Kidney epithelial cell (primary cell): ENCODE measurements around the gene BANK1. TPM values are rescaled to one million over a fixed set of nuclear protein-coding genes. Genes with fewer than 3 reads are reported as not detected.

ENCODE experiments used
- DNase-seq: peaks from one replicate; pipeline ENCODE4 v3.0.0-alpha.2; 2010; ENCODE audit warnings: low read depth
- H3K27me3 ChIP-seq: 2 replicates; pipeline ENCODE4 v1.6.0; 2011; ENCODE audit warnings: low read length; ENCODE audit not compliant: control insufficient read depth, insufficient read depth
- H3K36me3 ChIP-seq: 2 replicates; pipeline ENCODE4 v1.5.1; 2011; ENCODE audit warnings: low read length; ENCODE audit not compliant: control insufficient read depth, insufficient read depth
- H3K4me3 ChIP-seq: 2 replicates; pipeline ENCODE4 v1.5.1; 2011; ENCODE audit warnings: low read depth, mild to moderate bottlenecking, control low read depth, low read length
- total RNA-seq: library from RNA; depleted of rRNA; stranded (reverse); fragments of >200 nt; gene quantifications from 2 replicates; pipeline ENCODE4 v1.2.3, GENCODE V29; 2015
- TF ChIP-seq, protein P1 (sequence below): IDR thresholded peaks from 2 replicates; pipeline ENCODE4 v1.5.1; 2011; ENCODE audit warnings: mild to moderate bottlenecking, moderate library complexity, low read length, control low read depth, inconsistent platforms; ENCODE audit not compliant: insufficient read depth, poor library complexity, severe bottlenecking

BANK1 gene
- total RNA-seq, 1 donor from 2014 or later, result 1.8 TPM

DNA sequence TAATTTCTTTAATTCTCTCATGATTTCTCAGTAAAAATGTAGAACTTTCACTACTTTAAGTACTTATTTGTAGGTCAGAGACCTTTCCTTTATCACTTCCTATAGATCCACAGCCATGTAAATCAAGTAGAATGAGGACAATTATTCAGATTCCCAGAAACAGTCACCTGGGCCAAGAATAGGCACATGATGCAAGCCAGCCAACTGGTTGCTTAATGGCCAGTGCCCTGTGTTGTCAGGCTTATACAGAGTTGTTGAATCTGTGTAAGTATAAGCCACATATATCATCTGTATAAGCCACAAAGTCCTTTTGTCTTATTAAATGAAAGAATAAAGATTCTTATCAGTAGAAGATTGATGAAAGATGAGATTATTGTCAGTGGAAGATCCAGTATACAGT lies 5.2 kb downstream of the BANK1 start:
- no peak for DNase-seq
- TF ChIP-seq, protein P1, sequence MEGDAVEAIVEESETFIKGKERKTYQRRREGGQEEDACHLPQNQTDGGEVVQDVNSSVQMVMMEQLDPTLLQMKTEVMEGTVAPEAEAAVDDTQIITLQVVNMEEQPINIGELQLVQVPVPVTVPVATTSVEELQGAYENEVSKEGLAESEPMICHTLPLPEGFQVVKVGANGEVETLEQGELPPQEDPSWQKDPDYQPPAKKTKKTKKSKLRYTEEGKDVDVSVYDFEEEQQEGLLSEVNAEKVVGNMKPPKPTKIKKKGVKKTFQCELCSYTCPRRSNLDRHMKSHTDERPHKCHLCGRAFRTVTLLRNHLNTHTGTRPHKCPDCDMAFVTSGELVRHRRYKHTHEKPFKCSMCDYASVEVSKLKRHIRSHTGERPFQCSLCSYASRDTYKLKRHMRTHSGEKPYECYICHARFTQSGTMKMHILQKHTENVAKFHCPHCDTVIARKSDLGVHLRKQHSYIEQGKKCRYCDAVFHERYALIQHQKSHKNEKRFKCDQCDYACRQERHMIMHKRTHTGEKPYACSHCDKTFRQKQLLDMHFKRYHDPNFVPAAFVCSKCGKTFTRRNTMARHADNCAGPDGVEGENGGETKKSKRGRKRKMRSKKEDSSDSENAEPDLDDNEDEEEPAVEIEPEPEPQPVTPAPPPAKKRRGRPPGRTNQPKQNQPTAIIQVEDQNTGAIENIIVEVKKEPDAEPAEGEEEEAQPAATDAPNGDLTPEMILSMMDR, result no peak
- Histone ChIP-seq H3K27me3 (no peaks in the 10 kb centered on the region), H3K36me3 (no peaks in the 10 kb centered on the region), H3K4me3 (no peak overlapping the region)

DNA sequence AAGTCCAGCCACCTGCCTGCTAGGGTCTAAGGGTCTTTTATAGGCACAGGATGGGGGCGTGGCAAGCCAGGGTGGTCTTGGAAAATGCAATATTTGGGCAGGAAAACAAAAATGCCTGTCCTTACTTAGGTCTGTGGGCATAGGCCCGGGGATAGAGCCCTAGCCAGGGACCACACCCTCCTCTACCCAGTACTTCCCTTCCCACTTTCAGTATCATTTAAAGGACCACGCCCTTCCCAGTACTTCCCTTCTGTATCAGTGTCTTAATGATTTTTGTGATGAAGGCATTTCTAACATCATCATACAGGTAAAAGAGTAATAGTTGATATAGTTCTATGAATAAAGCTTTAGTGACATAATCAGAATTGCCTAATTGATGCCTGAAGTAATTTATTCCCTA lies 11.4 kb downstream of the BANK1 start:
- Histone ChIP-seq H3K4me3 (no peak overlapping the region), H3K36me3 (no peaks in the 10 kb centered on the region), H3K27me3 (no peaks in the 10 kb centered on the region)
- DNase-seq, result no peak
- TF ChIP-seq, protein P1, result no peak

DNA sequence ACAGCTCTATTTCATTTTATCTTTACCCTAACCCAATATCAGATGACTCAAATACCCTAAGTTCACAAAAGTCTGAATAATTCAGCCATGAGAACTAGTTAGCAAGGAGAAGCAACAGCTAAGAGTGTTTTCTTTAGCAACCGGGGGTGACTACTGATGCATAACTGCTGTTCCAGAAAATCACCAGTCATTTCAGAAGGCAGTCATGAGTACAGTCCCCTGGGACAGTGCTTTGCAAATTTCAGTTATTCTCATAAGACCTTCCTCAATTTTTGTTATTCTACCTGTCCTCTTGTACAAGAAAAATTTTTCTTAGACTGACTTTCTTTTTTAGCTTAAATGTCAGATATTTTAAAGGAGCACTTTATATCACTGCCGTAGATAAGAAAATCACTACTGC lies 16.4 kb downstream of the BANK1 start:
- TF ChIP-seq, protein P1, result peak; percentile 20
- Histone ChIP-seq H3K27me3 (no peaks in the 10 kb centered on the region), H3K36me3 (no peaks in the 10 kb centered on the region), H3K4me3 (no peak overlapping the region)
- DNase-seq, result peak; percentile 45

DNA sequence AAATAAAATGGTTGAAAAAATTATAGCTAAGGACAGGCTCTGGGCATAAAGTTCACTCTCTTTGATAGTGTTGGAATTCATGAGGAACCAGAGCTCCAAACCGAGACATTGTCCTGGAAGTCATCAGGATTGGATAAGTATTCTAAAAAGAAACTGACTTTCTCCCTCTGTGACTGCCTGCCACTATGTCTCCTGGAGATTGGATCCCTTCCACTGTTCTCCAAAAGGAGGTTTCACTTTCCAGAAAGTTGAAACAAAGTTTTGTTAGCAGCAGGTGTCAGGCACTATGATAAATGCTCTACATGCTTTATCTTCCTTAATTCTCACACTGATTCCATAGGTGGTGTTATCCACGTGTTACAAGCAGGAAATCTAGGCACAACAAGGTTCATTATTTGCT lies 16.8 kb downstream of the BANK1 start:
- Histone ChIP-seq H3K4me3 (no peak overlapping the region), H3K27me3 (no peaks in the 10 kb centered on the region), H3K36me3 (no peaks in the 10 kb centered on the region)
- TF ChIP-seq, protein P1, result no peak
- no peak for DNase-seq

DNA sequence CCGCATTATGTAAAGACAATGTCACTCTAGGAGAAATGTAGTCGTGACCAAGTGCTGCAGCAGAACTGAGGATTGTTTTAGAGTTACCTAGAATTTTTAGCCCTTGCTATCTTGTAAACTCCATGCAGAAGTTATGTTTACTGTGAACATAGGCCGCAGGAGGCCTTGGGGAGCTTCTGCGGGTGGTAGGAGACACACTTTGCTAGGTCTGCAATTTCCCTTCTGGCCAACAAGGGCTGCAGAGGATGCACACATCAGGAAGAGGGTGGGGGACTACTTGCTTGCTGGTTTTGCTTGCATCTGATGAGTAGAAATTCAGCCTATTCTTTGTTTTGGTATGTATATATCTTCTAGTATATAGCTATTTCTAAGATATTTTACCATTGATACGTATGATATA lies 23.1 kb downstream of the BANK1 start:
- Histone ChIP-seq H3K27me3 (no peaks in the 10 kb centered on the region), H3K36me3 (no peaks in the 10 kb centered on the region), H3K4me3 (no peak overlapping the region)
- TF ChIP-seq, protein P1, result no peak
- DNase-seq, result no peak

DNA sequence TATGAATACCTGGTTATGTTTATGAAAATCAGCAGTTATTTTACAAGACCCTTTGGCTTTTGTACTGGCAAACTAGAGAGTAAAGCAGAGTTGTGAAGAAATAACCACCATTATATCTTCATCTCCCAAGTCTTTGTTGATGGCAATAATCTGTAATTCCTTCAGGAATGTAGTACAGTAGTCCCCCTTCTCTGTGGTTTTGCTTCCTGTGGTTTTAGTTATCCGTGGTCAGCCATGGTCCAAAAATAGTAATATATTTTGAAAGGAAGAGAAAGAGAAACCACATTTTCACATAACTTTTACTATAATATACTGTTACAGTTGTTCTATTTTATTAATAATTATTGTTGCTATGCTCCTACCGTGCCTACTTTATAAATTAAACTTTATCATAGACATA lies 27.8 kb downstream of the BANK1 start:
- TF ChIP-seq, protein P1, result no peak
- Histone ChIP-seq H3K4me3 (no peak overlapping the region), H3K36me3 (no peaks in the 10 kb centered on the region), H3K27me3 (no peaks in the 10 kb centered on the region)
- no peak for DNase-seq
